Measurements from ENCODE around the gene TMEM95.

DNA sequence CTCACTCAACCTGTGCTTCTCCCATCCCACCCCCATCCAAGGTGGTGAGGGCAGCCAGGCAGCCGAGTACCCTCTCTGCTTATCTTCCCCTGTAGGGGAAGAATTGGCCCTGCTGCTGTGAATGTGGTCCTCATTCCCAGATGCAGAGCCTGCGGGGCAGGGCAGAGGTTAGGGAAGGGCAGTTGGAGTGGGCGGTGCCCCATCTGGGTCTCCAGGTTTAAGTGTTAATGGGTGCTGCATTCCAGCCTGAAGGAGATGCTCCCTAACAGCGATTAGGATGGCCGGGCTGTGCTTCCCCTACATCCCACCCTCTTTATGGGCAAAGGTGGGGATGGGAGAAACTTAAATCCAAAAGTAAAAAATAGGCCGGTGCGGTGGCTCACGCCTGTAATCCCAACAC, 12.1 kb downstream of the TMEM95 start:
- TF ChIP-seq POLR2A (IDR thresholded peaks at IDR 0.05) = no peak
- TF ChIP-seq, protein P1, sequence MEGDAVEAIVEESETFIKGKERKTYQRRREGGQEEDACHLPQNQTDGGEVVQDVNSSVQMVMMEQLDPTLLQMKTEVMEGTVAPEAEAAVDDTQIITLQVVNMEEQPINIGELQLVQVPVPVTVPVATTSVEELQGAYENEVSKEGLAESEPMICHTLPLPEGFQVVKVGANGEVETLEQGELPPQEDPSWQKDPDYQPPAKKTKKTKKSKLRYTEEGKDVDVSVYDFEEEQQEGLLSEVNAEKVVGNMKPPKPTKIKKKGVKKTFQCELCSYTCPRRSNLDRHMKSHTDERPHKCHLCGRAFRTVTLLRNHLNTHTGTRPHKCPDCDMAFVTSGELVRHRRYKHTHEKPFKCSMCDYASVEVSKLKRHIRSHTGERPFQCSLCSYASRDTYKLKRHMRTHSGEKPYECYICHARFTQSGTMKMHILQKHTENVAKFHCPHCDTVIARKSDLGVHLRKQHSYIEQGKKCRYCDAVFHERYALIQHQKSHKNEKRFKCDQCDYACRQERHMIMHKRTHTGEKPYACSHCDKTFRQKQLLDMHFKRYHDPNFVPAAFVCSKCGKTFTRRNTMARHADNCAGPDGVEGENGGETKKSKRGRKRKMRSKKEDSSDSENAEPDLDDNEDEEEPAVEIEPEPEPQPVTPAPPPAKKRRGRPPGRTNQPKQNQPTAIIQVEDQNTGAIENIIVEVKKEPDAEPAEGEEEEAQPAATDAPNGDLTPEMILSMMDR (IDR thresholded peaks at IDR 0.05) = no peak
